ENCODE results near the gene S1PR5.

S1PR5 gene

GRCh38 chr19:10514211-10515145, 2.8 kb downstream of the S1PR5 start:
- no peak for DNase-seq

DNA sequence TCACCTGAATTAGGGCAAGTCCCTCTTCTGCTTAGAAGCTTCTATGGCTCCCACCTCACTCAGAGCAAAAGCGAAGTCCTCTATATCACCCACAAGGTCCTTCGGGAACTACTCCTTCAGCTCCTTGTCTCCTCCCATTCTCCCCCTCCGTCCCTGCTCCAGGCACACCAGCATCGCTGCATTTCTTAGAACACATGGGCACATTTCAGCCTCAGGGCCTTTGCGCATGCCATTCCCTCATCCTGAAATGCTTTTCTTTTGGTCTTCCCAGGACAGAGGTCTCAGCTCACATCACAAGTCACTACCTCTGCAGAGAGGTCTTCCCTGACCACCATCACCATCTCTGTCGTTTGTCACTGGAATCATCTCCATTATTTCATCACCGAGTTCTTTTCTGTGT, 4.0 kb downstream of the S1PR5 start:
- no peak for DNase-seq

- no peak for DNase-seq
These were observed 6.9 kb downstream of the S1PR5 start for GRCh38 chr19:10510301-10510802.

DNA sequence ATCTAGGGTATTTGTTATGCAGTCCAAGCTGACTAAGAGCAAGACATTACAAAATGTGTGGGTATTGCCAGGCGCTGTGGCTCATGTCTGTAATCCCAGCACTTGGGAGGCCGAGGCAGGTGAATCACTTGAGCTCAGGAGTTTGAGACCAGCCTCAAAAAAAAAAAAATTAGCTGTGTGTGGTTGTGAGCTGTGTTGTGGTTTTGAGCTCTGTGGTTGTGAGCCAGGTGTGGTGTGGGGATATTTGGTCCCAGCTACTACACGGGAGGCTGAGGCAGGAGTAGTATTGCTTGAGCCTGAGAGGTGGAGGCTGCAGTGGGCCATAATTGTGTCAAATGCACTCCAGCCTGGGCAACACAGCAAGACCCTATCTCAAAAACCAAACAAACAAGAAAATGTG, 8.5 kb downstream of the S1PR5 start:
- no peak for DNase-seq

GRCh38 chr19:10508036-10508435, 9.2 kb downstream of the S1PR5 start:
- no peak for DNase-seq

- peak; percentile 26 for DNase-seq
These were observed 11.5 kb downstream of the S1PR5 start for GRCh38 chr19:10505583-10506229.

GRCh38 chr19:10503002-10503789, 14.1 kb downstream of the S1PR5 start, which contains the start of gene KEAP1:
KEAP1 (minus strand) TSS chr19:10503356; CDS start chr19:10500033, 3,323 bp downstream.
- peak; percentile 39 for DNase-seq

DNA sequence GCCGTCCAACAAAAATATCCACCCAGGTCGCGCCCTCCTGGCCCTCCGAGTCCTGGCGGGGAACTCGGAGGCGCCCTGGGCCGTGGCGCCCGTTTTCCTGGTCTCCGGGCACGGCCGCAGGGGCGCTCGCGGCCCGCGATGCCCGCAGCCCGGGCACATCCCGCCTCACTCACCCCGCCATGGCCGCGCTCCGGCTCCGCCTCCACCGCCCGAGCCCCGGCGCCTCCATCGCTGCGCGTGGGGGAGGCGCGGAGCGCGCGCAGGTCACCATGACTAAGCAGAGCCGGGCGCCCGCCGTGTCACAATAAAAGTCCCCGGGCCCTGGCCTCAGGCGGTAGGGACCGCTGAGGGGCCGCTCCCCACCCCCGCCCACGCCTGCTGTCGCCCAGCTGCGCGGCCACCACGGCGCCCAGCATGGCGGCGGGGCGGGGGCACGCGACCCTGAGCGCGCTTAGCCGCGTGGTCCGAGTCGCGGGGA, 14.7 kb downstream of the S1PR5 start:
- DNase-seq = peak; percentile 84

DNA sequence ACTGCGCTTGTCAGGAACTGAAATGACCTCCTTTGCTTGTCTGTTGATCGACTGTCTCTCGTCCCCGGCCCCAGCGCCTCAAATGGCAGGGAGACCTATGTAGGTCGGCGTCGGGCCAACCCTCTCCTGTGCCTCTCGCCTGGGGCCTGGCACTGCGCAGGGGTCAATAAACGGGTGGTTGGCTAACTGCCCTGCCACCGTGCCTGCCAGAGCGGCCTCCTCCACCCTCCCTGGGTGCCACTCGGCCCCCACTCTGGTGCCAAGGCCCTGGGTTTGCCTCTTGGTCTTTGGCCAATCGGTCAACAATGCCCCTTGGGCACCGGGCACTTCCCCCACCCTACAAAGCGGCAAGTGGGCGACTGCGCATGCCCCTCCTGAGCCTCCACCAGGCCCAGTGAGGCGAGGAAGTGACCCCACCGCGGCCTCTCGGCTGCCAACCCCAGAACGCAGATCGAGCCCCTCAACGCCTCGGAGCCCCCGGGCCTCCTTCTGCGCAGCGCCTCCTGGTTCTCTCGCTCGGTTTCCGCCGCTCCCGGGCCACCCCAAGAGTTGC, 15.2 kb downstream of the S1PR5 start:
- DNase-seq = peak; percentile 32

GRCh38 chr19:10500247-10500592, 17.0 kb downstream of the S1PR5 start:
- DNase-seq = no peak

DNA sequence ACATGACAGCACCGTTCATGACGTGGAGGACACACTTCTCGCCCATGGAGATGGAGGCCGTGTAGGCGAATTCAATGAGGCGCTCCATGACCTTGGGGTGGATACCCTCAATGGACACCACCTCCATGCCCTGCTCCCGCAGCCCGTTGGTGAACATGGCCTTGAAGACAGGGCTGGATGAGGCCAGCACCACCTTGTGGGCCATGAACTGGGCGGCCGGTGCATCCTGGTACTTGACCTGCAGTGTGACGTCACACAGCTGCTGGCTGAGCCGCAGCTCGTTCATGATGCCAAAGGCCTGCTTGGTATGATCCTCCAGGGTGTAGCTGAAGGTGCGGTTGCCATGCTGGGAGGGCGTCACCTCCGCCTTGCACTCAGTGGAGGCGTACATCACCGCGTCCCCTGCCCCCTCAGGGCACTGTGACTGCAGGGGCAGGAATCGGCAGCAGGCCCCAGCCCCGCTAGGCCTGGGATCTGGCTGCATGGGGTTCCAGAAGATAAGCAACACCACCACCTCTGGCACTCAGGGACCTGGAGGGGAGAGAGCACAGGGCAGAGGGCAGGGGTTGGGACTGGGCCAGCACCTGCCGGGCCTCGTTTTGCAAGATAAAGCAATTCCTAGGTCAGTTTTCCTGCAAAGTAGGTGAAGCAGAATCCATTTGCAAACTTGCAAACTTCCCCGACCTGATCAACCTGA, 17.5 kb downstream of the S1PR5 start:
- DNase-seq = no peak

DNA sequence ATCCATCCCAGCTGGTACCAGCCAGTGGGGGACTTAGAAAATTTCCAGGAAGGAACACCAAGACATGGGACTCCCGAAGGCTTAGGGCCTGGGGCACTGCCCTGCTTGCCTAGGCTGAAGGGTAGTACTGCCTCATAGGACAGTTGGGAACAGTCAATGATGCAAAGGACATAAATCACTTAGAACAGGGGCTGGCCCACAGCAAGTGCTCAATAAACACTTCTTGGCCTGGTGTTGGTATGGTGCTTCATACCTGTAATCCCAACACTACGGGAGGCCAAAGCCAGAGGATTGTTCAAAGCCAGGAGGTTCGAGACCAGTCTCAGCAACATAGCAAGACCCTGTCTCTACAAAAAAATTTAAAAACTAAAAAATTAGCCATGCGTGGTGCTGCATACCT, 19.9 kb downstream of the S1PR5 start:
- no peak for DNase-seq

DNA sequence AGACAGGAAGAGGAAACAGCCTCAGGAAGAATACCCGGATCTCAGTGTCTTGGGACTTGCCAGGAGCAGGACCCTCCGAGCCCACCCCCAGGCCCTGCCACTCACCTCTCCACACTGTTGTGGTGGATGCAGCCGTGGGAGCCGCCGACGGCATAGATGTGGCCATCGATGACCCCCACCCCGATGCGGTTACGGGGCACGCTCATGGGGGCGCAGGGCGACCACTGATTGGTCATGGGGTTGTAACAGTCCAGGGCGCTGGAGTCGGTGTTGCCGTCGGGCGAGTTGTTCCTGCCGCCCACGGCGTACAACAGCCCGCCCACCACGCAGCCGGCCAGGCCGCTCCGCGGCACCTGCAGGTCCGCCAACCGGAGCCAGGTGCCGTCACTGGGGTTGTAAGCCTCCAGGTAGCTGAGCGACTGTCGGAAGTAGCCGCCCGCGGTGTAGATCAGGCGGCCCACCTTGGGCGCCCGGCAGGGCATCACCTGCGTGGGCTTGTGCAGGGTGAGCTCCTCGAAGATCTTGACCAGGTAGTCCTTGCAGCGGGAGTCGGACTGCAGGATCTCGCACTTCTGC, 25.7 kb downstream of the S1PR5 start:
- no peak for DNase-seq

GRCh38 chr19:10486551-10486950, 30.7 kb downstream of the S1PR5 start:
- no peak for DNase-seq

GRCh38 chr19:10478903-10479384, 38.3 kb downstream of the S1PR5 start:
- peak; percentile 93 for DNase-seq

DNA sequence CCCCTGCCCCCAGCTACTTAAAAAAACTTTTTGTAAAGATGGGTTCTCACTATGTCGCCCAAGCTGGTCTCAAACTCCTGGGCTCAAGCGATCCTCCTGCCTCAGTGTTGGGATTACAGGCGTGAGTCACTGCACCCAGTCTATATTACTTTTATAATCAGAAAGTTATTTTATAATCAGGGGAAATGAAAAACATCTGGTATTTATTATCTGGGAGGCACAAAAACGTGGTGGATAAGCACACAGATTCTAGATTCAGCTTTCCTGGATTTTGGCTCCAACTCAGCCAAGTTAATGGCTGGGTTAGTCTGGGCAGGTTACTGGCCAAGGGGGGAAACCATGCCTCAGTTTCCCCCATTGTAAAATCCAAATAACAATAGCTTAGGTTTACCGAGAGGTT, 38.8 kb downstream of the S1PR5 start:
- no peak for DNase-seq

GRCh38 chr19:10474962-10475451, 42.2 kb downstream of the S1PR5 start:
- DNase-seq = no peak

DNA sequence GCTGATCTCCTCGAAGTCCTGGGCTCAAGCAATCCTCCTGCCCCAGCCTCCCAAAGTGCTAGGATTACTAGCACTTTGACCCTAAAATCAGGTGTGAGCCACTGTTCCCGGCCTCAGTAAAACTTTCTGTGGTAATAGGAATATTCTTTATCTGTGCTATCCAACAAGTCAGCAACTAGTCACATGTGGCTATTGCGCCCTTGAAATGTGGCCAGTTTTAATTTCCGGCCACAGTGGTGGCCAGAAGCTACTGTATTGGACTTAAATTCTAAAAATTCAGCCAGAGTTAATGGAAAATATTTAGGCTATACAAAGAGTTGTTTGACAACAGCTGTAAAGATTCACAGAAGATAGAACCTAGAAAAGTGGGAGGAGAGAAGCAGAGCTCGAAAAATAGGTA, 44.1 kb downstream of the S1PR5 start:
- no peak for DNase-seq

GRCh38 chr19:10471909-10472308, 45.3 kb downstream of the S1PR5 start:
- peak; percentile 40 for DNase-seq

GRCh38 chr19:10468133-10468532, 49.1 kb downstream of the S1PR5 start:
- no peak for DNase-seq

DNA sequence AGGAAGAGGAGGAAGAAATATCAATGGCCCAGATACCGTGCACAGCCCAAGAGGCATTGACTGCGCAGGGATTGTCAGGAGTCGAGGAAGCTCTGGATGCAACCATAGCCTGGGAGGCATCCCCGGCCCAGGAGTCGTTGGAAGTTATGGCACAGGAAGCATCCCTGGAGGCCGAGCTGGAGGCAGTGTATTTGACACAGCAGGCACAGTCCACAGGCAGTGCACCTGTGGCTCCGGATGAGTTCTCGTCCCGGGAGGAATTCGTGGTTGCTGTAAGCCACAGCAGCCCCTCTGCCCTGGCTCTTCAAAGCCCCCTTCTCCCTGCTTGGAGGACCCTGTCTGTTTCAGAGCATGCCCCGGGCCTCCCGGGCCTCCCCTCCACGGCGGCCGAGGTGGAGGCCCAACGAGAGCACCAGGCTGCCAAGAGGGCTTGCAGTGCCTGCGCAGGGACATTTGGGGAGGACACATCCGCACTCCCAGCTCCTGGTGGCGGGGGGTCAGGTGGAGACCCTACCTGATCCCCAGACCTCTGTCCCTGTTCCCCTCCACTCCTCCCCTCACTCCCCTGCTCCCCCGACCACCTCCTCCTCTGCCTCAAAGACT, 50.0 kb downstream of the S1PR5 start:
- DNase-seq = no peak

Data from NCI-H510A treated with DMSO at 0.1 percent for 48 hours (cell line).